Endodermal cell (in vitro differentiated cells): ENCODE results near the gene KLF7. TPM values are rescaled to one million over a fixed set of nuclear protein-coding genes. Genes with fewer than 3 reads are reported as not detected.

Source experiments
- DNase-seq: peaks from one replicate; pipeline ENCODE4 v3.0.0-alpha.2; 2017
- H3K27ac ChIP-seq: 2 replicates; pipeline ENCODE4 v1.5.1; 2013; ENCODE audit warnings: mild to moderate bottlenecking, low read depth, low read length, moderate library complexity
- H3K27me3 ChIP-seq: 2 replicates; pipeline ENCODE4 v1.6.1; 2013; ENCODE audit warnings: mild to moderate bottlenecking, low read length, moderate library complexity; ENCODE audit not compliant: insufficient read depth, control insufficient read depth, poor library complexity, severe bottlenecking
- H3K36me3 ChIP-seq: 2 replicates; pipeline ENCODE4 v1.7.0; 2013; ENCODE audit warnings: mild to moderate bottlenecking, low read length, moderate library complexity; ENCODE audit not compliant: control insufficient read depth, insufficient read depth
- H3K4me1 ChIP-seq: one replicate; pipeline ENCODE4 v1.7.0; 2013; ENCODE audit warnings: low read length; ENCODE audit not compliant: control insufficient read depth, insufficient read depth
- H3K4me3 ChIP-seq: 2 replicates; pipeline ENCODE4 v1.5.1; 2013; ENCODE audit warnings: mild to moderate bottlenecking, low read length, moderate library complexity
- H3K9ac ChIP-seq: 2 replicates; pipeline ENCODE4 v1.6.1; 2013; ENCODE audit warnings: mild to moderate bottlenecking, low read length, moderate library complexity; ENCODE audit not compliant: poor library complexity, severe bottlenecking; ENCODE audit errors: extremely low read depth
- H3K9me3 ChIP-seq: 2 replicates; pipeline ENCODE4 v1.6.1; 2013; ENCODE audit warnings: mild to moderate bottlenecking, low read length, moderate library complexity; ENCODE audit not compliant: control insufficient read depth
- H3K27ac Mint-ChIP-seq: 2 replicates; pipeline ENCODE4 v1.8.0; 2020; ENCODE audit warnings: mixed read lengths
- H3K27me3 Mint-ChIP-seq: 2 replicates; pipeline ENCODE4 v1.8.0; 2021; ENCODE audit warnings: mild to moderate bottlenecking, mixed read lengths; ENCODE audit not compliant: insufficient read depth
- H3K36me3 Mint-ChIP-seq: 2 replicates; pipeline ENCODE4 v1.8.0; 2020; ENCODE audit warnings: low read depth, mixed read lengths
- H3K4me1 Mint-ChIP-seq: 2 replicates; pipeline ENCODE4 v1.8.0; 2020; ENCODE audit warnings: mixed read lengths
- H3K4me3 Mint-ChIP-seq: 2 replicates; pipeline ENCODE4 v1.8.0; 2020; ENCODE audit warnings: mild to moderate bottlenecking, moderate library complexity, mixed read lengths
- H3K9me3 Mint-ChIP-seq: 2 replicates; pipeline ENCODE4 v1.8.0; 2020; ENCODE audit warnings: mild to moderate bottlenecking, mixed read lengths
- WGBS, 2 experiments: methylation state at CpG; one replicate each; pipeline versions ENCODE4 v1.1.5 to v1.1.7; 2013; ENCODE audit warnings: missing lambda C conversion rate in 2 of 2, mixed read lengths in 1 of 2; ENCODE audit not compliant: insufficient coverage in 1 of 2, insufficient read length in 1 of 2; 5-methylcytosine and 5-hydroxymethylcytosine counted together
- total RNA-seq, 2 donors: library from RNA; stranded (reverse); fragmentation: NEBNext Ultra II Directional in 1 of 2; extraction: Animal tissue kit (Norgen Biotek cat#: 25700) in 1 of 2; gene quantifications; 2 replicates in 1 of 2; 3 replicates in 1 of 2; pipeline ENCODE4 v1.2.1, GENCODE V29; 2021
- TF ChIP-seq, protein P1 (sequence below): fragments of 200-600 bp; sonication (generic); conservative IDR thresholded peaks from 2 replicates; pipeline ENCODE4 v1.5.0; 2021; ENCODE audit warnings: antibody characterized with exemption, mild to moderate bottlenecking

KLF7 gene
- total RNA-seq, 2 donors from 2014 or later: 27.4 to 27.8 TPM

DNA sequence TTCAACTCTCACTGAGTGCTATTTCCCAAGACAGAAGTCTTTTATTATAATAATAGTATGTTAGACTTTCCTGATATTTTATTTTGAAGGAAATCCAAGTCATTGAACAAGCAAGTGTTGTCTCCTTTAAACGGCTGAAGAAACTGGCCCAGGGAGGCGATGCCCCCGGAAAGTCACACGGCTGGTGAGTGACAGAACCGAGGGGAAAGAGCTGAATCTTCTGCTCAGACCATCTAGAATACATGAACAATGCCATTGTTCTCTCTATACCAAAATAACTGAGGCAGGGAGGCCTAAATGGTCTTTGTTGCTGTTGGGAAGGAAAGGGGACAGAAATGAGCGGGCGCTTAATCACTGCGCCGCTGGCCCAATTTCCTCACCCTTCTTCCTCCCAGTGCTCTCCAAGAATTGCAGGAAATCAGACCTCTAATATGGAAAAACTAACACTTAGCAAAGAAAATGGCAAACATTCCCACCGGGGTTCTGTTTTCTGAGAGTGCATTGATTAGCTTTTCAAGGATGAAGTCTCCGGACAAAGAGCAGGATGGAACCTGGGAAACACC is 101.5 kb downstream of the KLF7 start:
- H3K27me3 Mint-ChIP-seq: no peaks in the 10 kb centered on the region
- no peak overlapping the region for H3K27ac ChIP-seq

DNA sequence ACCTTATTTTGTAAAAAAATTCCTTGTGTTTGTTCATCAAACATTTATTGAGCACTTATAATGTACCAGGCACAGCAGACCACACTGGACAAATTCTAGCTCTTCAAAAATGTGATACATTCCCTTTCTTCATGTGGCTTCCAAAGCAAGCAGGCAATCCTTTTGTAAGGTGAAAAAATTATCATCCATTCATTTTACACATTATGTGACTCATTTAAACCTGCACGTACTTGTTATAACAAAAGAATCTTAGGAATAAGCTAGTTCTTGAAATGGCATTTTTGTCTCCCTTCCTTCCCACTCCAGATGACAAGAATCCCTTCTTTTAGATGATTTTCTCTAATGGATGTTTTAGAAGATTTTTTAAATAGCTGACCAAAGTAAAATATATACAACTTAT is 104.6 kb downstream of the KLF7 start:
- no peak overlapping the region for H3K9ac ChIP-seq
- DNase-seq: no peak
- peaks cover 6% of the 10 kb centered on the region for H3K4me1 ChIP-seq
- H3K27ac ChIP-seq: no peak overlapping the region
- no peaks in the 10 kb centered on the region for H3K9me3 ChIP-seq
- Mint-ChIP-seq H3K36me3 (no peaks in the 10 kb centered on the region), H3K4me3 (no peak overlapping the region), H3K4me1 (peaks cover 16% of the 10 kb centered on the region), H3K27me3 (no peaks in the 10 kb centered on the region), H3K27ac (no peak overlapping the region), H3K9me3 (no peaks in the 10 kb centered on the region)
- H3K36me3 ChIP-seq: no peaks in the 10 kb centered on the region
- H3K27me3 ChIP-seq: no peaks in the 10 kb centered on the region
- H3K4me3 ChIP-seq: no peak overlapping the region
- TF ChIP-seq, protein P1, sequence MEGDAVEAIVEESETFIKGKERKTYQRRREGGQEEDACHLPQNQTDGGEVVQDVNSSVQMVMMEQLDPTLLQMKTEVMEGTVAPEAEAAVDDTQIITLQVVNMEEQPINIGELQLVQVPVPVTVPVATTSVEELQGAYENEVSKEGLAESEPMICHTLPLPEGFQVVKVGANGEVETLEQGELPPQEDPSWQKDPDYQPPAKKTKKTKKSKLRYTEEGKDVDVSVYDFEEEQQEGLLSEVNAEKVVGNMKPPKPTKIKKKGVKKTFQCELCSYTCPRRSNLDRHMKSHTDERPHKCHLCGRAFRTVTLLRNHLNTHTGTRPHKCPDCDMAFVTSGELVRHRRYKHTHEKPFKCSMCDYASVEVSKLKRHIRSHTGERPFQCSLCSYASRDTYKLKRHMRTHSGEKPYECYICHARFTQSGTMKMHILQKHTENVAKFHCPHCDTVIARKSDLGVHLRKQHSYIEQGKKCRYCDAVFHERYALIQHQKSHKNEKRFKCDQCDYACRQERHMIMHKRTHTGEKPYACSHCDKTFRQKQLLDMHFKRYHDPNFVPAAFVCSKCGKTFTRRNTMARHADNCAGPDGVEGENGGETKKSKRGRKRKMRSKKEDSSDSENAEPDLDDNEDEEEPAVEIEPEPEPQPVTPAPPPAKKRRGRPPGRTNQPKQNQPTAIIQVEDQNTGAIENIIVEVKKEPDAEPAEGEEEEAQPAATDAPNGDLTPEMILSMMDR: no peak
- 100% methylated on average over 1 of the region's 1 CpG; no CpG with 5 or more reads in 1 of the 2 experiments for WGBS, 2 experiments

More for the DNA sequence above, 101.5 kb downstream of the KLF7 start:
- Mint-ChIP-seq H3K36me3 (no peaks in the 10 kb centered on the region), H3K4me3 (no peak overlapping the region), H3K4me1 (peaks cover 14% of the 10 kb centered on the region), H3K9me3 (no peaks in the 10 kb centered on the region), H3K27ac (no peak overlapping the region)
- 92 to 95% methylated on average over 4 to 11 of the region's 11 CpGs for WGBS, 2 experiments
- Histone ChIP-seq H3K27me3 (no peaks in the 10 kb centered on the region), H3K9me3 (no peaks in the 10 kb centered on the region), H3K9ac (no peak overlapping the region), H3K4me3 (no peak overlapping the region), H3K4me1 (peaks cover 6% of the 10 kb centered on the region), H3K36me3 (no peaks in the 10 kb centered on the region)
- no peak for DNase-seq
- TF ChIP-seq, protein P1: no peak

DNA sequence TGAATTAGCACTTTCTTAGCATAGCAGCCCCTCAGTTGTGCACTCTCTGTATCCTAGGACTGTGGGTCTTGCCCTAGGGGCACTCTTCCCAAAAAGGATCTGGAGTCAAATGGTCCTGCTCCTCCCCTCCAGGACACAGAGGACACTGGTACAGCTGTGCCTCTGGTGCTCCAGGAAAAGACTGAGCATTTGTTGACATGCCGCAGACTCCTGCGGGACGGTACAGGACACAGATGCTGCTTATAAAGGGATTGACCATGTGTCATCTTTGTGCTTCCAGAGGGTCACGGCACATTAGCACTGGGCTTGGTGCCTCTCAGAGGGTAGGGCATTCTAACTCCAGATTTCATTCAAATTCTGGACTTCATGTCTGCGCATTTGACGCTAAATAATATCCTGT is 110.5 kb downstream of the KLF7 start:
- Histone ChIP-seq H3K36me3 (no peaks in the 10 kb centered on the region), H3K9ac (no peak overlapping the region), H3K4me1 (no peaks in the 10 kb centered on the region), H3K27me3 (no peaks in the 10 kb centered on the region), H3K27ac (no peak overlapping the region), H3K4me3 (no peak overlapping the region), H3K9me3 (no peaks in the 10 kb centered on the region)
- Mint-ChIP-seq H3K9me3 (no peaks in the 10 kb centered on the region), H3K4me1 (peaks cover 8% of the 10 kb centered on the region), H3K27ac (no peak overlapping the region), H3K27me3 (no peaks in the 10 kb centered on the region), H3K4me3 (no peak overlapping the region), H3K36me3 (no peaks in the 10 kb centered on the region)
- no peak for DNase-seq
- TF ChIP-seq, protein P1: no peak
- 76 to 96% methylated on average over 3 to 6 of the region's 6 CpGs for WGBS, 2 experiments
